BJ (cell line): ENCODE data around the gene ZNF775. TPM values are rescaled to one million over a fixed set of nuclear protein-coding genes. Genes with fewer than 3 reads are reported as not detected.

Experiments used
- CTCF ChIA-PET: fragments of 350-600 bp; formaldehyde crosslinking; extraction: SDS; loops from one replicate; lab custom pipeline; 2021; ENCODE audit warnings: antibody characterized with exemption, inconsistent platforms; lab: Yijun Ruan, JAX
- POLR2A ChIA-PET: fragments of 300-600 bp; sonication (Branson Sonifier 250); formaldehyde crosslinking; extraction: SDS; loops from one replicate; lab custom pipeline; 2021; ENCODE audit warnings: antibody characterized with exemption; lab: Charles Lee
- DNase-seq: peaks from one replicate; pipeline ENCODE4 v3.0.0-alpha.2; 2011; ENCODE audit warnings: low read depth
- H3K27me3 ChIP-seq: 2 replicates; pipeline ENCODE4 v1.6.0; 2011; ENCODE audit warnings: low read length; ENCODE audit not compliant: control insufficient read depth, insufficient read depth
- H3K36me3 ChIP-seq: 2 replicates; pipeline ENCODE4 v1.5.1; 2011; ENCODE audit warnings: low read length; ENCODE audit not compliant: control insufficient read depth, insufficient read depth
- H3K4me3 ChIP-seq: 2 replicates; pipeline ENCODE4 v1.5.1; 2011; ENCODE audit warnings: low read depth, mild to moderate bottlenecking, control low read depth, low read length
- polyA plus RNA-seq: library from polyadenylated mRNA; depleted of rRNA; stranded (reverse); fragments of >200 nt; gene quantifications from 2 replicates; pipeline ENCODE4 v1.2.3, GENCODE V29; 2011
- TF ChIP-seq, protein P1 (sequence below): IDR thresholded peaks from 2 replicates; pipeline ENCODE4 v1.5.1; 2011; ENCODE audit warnings: low read depth, mild to moderate bottlenecking, control low read depth, inconsistent platforms, low read length, moderate library complexity; ENCODE audit not compliant: insufficient read depth

Gene ZNF775
- polyA plus RNA-seq, 1 experiment = 2.1 TPM

DNA sequence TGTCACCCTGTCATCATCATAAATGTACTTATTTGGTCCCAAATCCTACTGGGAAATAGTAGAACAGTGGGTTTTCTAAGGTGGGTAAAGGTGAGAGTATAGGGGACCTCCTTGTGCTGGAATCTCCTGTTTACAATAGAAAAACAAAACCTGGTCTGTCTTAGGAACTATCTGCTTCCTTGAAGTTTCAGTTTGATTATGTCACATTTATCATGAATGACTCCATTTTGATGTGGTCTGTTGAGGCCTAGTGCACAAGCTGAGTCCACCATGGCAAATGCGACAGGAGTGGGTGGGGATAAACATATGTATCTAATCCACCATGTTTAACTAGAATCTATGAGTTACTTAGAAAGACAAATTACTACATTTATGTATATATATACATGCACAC, 23.5 kb upstream of the ZNF775 start:
- ChIA-PET POLR2A (interaction anchor here (0.6 to 1.5 kb wide), 3 partner anchors 13 to 78 kb away, joined by 3 to 6 read pairs (median 5); partner anchors contain the start of gene REPIN1), CTCF (interaction anchor here (0.6 to 4.4 kb wide), 19 partner anchors 8 to 932 kb away, joined by 3 to 27 read pairs (median 3); partner anchors contain the start of gene REPIN1)
- no peaks in the 10 kb centered on the region for H3K36me3 ChIP-seq
- no peaks in the 10 kb centered on the region; the same call in 1 of the 2 replicates for H3K27me3 ChIP-seq
- no peak overlapping the region for H3K4me3 ChIP-seq
- no peak for DNase-seq
- TF ChIP-seq, protein P1, sequence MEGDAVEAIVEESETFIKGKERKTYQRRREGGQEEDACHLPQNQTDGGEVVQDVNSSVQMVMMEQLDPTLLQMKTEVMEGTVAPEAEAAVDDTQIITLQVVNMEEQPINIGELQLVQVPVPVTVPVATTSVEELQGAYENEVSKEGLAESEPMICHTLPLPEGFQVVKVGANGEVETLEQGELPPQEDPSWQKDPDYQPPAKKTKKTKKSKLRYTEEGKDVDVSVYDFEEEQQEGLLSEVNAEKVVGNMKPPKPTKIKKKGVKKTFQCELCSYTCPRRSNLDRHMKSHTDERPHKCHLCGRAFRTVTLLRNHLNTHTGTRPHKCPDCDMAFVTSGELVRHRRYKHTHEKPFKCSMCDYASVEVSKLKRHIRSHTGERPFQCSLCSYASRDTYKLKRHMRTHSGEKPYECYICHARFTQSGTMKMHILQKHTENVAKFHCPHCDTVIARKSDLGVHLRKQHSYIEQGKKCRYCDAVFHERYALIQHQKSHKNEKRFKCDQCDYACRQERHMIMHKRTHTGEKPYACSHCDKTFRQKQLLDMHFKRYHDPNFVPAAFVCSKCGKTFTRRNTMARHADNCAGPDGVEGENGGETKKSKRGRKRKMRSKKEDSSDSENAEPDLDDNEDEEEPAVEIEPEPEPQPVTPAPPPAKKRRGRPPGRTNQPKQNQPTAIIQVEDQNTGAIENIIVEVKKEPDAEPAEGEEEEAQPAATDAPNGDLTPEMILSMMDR = no peak

DNA sequence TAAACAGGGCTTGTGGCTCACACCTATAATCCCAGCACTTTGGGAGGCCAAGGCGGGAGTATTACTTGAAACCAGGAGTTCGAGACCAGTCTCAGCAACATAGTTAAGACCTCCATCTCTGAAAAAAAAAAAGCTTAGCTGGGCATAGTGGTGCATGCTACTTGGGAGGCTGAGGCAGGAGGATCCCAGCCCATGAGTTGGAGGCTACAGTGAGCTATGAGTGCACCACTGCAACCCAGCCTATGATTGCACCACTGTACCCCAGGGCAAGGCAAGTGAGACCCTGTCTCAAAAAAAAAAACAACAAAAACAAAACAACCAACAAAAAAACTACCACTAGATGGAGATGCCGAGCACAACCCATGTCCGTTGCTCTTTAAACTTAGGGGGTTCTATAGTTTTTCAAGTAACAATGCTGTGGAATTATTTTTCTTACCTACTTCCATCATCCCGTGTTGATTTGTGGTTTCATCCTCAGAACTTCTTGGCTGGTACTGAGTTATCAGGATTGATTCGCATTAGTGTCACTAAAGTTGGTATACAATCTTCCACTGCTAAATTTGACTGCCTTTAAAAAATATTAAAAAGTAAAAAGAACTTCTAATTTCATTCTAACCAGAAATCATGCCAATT, 22.7 kb upstream of the ZNF775 start:
- TF ChIP-seq, protein P1 = peak; percentile 73
- ChIA-PET POLR2A (interaction anchor here (0.6 to 1.5 kb wide), 3 partner anchors 12 to 892 kb away, joined by 3 to 4 read pairs (median 3); partner anchors contain the start of gene REPIN1), CTCF (interaction anchor here (0.6 to 4.4 kb wide), 21 partner anchors 9 to 887 kb away, joined by 3 to 27 read pairs (median 4); partner anchors contain the start of gene REPIN1)
- Histone ChIP-seq H3K4me3 (no peak overlapping the region), H3K36me3 (no peaks in the 10 kb centered on the region), H3K27me3 (no peaks in the 10 kb centered on the region; the same call in 1 of the 2 replicates)
- DNase-seq = no peak

DNA sequence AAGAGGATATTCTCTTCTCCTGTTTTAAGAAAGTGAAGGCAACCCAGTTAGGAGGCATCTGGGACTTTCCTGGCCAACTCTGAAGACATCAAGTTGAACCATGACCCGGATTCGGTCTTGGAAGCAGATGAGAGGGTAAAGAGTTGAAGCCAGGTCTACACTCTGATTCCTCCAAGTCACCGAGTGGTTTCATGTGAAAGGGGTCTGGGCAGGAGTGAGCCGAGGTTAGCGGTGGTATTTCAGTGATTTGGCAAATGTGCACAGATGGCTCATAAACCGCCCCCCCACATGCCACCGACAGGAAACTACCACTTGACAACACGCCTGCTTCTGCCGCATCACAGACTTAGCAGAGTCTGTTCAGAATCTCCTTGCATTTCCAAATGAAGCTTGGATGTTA, 21.9 kb upstream of the ZNF775 start:
- TF ChIP-seq, protein P1 = no peak
- POLR2A ChIA-PET = no interaction called here

DNA sequence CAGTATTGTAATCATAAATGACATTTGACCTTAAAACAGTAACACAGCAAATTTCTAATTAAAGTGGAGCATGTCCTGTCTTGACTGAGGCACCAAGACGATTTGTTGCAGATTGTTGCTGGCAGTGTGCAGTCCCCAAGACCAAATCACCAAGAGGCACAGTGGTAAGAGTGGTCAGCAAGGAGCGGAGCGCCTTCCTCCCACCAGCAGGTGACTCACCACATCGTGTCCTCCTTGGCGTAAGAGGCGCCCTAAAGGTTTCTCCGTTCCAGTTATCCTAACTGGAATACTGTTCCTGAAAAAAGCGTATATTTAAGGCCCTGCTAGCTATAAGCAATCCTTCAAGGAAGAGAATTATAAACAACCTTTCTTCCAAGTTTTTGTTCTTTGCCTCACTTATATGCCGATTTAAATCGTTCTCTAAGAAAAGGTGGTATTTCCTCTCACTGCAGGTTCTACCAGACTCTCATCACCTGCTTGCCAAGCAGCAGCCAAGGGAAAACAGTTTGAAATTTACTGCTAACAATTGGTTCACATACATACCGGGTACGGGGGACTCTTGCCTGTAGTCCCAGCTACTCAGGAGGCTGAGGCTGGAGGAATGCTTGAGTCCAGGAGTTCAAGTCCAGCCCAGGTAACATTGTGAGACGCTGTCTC, 21.2 kb upstream of the ZNF775 start:
- TF ChIP-seq, protein P1 = no peak
- CTCF ChIA-PET = interaction anchor here (0.8 to 4.4 kb wide), 7 partner anchors 8 to 64 kb away, joined by 3 to 25 read pairs (median 4); a partner anchor contains a TSS
- DNase-seq = no peak
- Histone ChIP-seq H3K4me3 (no peak overlapping the region), H3K36me3 (no peaks in the 10 kb centered on the region), H3K27me3 (no peaks in the 10 kb centered on the region; the same call in 1 of the 2 replicates)
- POLR2A ChIA-PET = no interaction called here

More for the DNA sequence above, 21.9 kb upstream of the ZNF775 start:
- CTCF ChIA-PET = interaction anchor here (0.7 to 4.4 kb wide), 7 partner anchors 9 to 64 kb away, joined by 3 to 27 read pairs (median 4); partner anchors contain the start of gene REPIN1
- no peak for DNase-seq
- no peak overlapping the region for H3K4me3 ChIP-seq
- H3K36me3 ChIP-seq = no peaks in the 10 kb centered on the region
- no peaks in the 10 kb centered on the region; the same call in 1 of the 2 replicates for H3K27me3 ChIP-seq

DNA sequence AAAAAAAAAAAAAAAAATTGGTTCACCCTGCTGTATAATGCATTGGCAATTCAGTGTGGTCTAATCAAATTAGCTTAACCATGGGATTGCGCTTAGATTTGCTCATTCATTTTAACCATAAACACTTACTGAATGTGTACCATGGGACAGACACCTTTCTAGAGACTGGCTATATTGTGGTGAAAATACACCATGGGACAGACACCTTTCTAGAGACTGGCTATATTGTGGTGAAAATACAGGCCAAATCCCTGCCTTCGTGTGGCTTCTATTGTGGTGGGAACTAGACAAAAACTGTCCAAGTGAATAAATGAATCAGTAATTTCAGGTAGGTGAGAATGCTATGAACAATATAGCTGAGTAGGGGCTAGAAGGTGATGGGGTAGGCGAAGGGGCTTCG, 20.7 kb upstream of the ZNF775 start:
- no peak for DNase-seq
- CTCF ChIA-PET = interaction anchor here (0.7 to 4.4 kb wide), 7 partner anchors 8 to 63 kb away, joined by 3 to 25 read pairs (median 4); a partner anchor contains a TSS
- POLR2A ChIA-PET = no interaction called here
- Histone ChIP-seq H3K36me3 (no peaks in the 10 kb centered on the region), H3K27me3 (no peaks in the 10 kb centered on the region; the same call in 1 of the 2 replicates), H3K4me3 (no peak overlapping the region)
- TF ChIP-seq, protein P1 = no peak
